HG03571 (cell line): ENCODE data around the gene DPH2.

ENCODE experiments used
- ATAC-seq: cut with Tn5 transposase; IDR thresholded peaks from one replicate; pipeline ENCODE4 v1.9.1; 2021; ENCODE audit not compliant: unreplicated experiment

The DPH2 gene

GRCh38 chr1:43999455-43999854 lies 29.6 kb downstream of the DPH2 start:
- ATAC-seq = no peak

GRCh38 chr1:44000122-44000665 lies 30.4 kb downstream of the DPH2 start:
- ATAC-seq = no peak

- ATAC-seq = no peak
These were observed 32.4 kb downstream of the DPH2 start for GRCh38 chr1:44002165-44002564.

GRCh38 chr1:44002606-44003157 lies 32.9 kb downstream of the DPH2 start:
- no peak for ATAC-seq

- ATAC-seq = no peak
These were observed 38.4 kb downstream of the DPH2 start for GRCh38 chr1:44008259-44008658.

GRCh38 chr1:44010935-44011471 lies 41.2 kb downstream of the DPH2 start:
- ATAC-seq = no peak

GRCh38 chr1:44012404-44012803 lies 42.6 kb downstream of the DPH2 start:
- no peak for ATAC-seq

GRCh38 chr1:44012941-44013609 lies 43.3 kb downstream of the DPH2 start:
- ATAC-seq = no peak

- no peak for ATAC-seq
These were observed 44.1 kb downstream of the DPH2 start for GRCh38 chr1:44013949-44014348.

GRCh38 chr1:44014365-44015104 lies 44.7 kb downstream of the DPH2 start:
- no peak for ATAC-seq

- no peak for ATAC-seq
These were observed 45.4 kb downstream of the DPH2 start for GRCh38 chr1:44015206-44015605.

GRCh38 chr1:44016041-44016889 lies 46.5 kb downstream of the DPH2 start:
- ATAC-seq = no peak

GRCh38 chr1:44016890-44017400 lies 47.1 kb downstream of the DPH2 start:
- ATAC-seq = no peak

GRCh38 chr1:44019466-44019948 lies 49.7 kb downstream of the DPH2 start:
- ATAC-seq = no peak

GRCh38 chr1:44020464-44020863 lies 50.7 kb downstream of the DPH2 start:
- no peak for ATAC-seq

- ATAC-seq = no peak
These were observed 51.3 kb downstream of the DPH2 start for GRCh38 chr1:44021156-44021555.

- ATAC-seq = no peak
These were observed 51.9 kb downstream of the DPH2 start for GRCh38 chr1:44021581-44022321.
